DMS114 treated with DMSO at 0.1 percent for 48 hours (cell line): ENCODE results near the gene ARID3A.

Source experiments
- DNase-seq: peaks from one replicate; lab custom pipeline; 2025; ENCODE audit not compliant: unreplicated experiment; lab: John Stamatoyannopoulos, UW

Gene ARID3A

DNA sequence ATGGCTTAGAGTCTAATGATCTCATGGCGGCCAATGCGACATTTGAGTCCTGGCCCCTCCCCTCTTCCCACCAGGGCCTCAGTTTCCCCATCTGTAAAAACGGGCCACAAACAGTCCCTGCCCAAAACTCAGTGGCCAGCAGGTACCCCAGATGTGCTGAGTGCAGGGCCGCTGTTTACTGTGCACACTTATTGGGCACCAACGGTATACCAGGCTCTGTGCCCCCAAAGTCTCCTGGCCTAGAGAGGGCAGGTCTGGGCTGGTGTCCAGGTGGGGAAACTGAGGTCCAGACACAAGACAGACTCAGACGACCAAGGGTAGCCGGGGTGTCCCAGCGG, 34.7 kb downstream of the ARID3A start:
- DNase-seq = no peak

DNA sequence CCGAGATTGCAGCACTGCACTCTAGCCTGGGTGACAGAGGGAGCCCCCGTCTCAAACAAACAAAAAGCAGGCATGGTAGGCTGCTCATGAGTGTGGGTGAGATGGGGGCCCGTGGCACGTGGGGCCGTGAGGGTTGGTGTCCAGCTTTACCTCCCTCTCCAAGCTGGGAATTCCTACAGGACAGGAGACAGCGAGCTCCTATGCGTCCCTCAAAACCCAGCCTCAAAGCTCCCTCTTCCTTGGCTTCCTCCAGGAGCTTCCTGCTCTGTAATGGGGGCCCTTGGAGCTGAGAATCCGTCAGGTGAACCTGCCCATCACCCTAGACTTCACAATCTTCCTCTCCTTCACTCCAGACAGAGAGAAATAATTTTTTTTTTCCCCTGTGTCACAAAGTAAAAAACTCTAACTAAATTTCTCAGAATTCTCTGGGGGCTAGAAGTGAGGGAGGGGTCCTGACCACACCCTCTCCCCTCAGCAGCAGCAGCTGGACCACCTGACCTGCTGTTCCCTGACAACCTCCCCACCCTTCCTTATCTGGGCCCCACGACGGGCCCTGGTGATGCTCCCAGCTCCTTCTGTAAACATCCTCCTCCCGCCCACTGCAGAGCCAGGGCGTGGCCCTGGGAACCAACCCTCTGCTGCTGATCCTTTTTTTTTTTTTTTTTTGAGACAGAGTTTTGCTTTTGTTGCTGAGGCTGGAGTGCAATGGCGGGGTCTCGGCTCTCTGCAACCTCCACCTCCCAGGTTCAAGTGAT, 36.2 kb downstream of the ARID3A start:
- no peak for DNase-seq

DNA sequence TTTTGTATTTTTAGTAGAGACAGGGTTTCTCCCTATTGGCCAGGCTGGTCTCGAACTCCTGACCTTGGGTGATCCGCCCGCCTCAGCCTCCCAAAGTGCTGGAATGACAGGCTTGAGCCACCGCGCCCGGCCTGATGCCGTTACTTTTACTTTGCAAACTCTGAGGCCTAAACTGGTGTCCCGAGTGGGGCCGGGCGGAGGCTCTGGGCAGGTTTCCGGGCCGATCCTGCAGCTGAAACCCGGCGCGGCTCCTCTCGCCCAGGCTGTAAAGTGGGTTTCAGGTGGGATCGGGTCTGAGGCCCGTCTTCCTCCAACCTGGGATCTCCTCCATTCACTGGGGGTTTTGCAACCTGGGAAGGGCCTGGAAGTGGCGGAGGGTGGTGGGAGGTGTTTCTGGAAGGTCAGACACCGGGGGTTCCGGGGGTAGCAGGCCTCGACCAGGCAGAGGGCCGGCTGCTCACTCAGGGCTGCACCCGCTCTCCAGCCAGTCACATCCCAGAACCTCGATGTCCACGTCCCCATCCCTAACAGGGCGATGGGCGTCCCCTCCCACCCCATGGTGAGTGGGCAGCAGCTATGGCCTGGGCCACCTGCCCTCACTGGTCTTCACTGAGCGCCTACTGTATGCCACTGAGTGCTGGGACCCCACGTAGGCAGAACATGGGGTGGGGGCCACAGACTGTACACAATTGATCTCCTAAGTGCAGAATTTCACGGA, 37.0 kb downstream of the ARID3A start:
- no peak for DNase-seq

DNA sequence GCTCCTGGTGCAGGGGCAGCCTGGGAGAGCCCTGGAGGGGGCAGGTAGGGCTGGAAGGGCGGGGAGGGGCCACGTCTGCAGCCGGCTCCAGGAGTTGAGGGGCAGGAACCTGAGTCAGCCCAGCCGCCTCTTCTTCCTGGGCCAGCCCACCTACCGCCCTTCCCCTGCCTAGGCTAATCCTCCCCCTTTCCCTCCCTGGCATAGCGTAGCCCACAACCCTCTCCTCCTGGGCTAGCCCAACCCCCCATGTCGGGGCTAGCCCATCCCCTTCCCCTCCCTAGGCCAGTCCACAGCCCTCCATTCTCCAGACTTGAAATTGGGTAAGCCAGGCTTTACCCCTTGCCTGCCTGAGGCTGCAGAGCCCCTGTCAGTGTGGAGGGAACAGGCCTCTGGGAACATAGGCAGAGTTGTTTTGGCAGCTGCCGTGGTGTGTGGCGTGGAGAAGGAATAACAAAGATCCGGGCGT, 37.7 kb downstream of the ARID3A start:
- DNase-seq = no peak

DNA sequence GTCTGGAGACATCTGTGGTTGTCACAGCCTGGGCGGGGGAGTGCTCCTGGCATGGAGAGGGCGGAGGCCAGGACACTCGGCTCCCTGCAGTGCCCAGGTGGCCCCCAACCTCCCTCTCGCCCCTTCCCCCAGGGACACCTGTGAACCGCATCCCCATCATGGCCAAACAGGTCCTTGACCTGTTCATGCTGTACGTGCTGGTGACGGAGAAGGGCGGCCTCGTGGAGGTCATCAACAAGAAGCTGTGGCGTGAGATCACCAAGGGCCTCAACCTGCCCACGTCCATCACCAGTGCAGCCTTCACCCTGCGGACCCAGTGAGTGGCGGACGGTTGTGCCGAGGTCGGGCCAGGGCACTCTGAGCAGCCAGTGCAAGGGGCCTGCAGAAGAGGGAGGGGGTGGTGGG, 38.3 kb downstream of the ARID3A start:
- DNase-seq = no peak

DNA sequence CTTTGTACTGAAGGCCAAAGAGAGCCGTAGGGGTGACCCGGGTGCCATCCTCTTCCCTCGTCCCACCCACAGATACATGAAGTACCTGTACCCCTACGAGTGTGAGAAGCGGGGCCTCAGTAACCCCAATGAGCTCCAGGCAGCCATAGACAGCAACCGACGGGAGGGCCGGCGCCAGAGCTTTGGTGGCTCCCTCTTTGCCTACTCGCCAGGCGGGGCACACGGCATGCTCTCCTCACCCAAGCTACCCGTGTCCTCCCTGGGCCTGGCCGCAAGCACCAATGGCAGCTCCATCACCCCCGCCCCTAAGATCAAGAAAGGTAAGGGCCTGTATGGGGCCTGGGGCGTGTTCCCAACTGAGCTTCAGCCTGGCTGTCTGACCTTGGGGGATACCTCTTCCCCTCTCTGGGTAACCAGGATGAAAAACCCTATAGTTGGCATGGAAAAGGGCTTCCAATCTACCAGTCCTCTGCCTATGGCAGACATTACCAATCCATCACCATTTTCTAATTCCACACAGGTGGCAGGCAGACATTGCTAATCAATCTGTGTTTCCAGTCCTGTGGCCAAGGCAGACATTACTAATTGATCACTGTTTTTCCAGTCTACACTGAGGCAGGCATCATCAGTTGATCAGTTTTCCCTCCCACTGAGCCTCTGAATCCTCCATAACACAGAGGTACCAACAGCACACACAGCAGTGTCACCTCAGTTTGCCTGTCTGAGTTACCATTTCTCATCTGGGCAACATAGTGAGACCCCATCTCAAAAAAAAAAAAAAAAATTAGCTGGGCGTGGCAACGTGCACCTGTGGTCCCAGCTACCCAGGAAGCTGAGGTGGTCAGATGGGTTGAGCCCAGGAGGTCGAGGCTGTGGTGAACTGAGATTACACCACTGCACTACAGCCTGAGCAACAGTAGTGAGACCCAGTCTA, 39.2 kb downstream of the ARID3A start:
- peak; percentile 13 for DNase-seq

DNA sequence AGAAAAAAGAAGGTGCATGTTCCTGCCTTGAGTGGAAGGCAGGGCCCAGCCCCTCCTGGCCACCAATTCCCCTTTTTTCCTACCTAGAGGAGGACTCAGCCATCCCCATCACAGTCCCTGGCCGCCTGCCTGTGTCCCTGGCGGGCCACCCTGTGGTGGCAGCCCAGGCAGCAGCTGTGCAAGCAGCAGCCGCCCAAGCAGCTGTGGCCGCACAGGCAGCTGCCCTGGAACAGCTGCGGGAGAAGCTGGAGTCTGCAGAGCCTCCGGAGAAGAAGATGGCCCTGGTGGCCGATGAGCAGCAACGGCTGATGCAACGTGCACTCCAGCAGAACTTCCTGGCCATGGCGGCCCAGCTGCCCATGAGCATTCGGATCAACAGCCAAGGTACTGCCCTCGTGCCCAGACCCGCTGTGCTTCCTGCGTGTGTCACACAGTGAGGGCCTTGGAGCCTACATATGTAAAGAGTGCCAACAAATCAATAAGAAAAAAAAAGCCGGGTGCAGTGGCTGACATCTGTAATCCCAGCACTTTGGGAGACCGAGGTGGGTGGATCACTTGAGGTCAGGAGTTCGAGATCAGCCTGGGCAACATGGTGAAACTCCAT, 40.8 kb downstream of the ARID3A start:
- DNase-seq = no peak

DNA sequence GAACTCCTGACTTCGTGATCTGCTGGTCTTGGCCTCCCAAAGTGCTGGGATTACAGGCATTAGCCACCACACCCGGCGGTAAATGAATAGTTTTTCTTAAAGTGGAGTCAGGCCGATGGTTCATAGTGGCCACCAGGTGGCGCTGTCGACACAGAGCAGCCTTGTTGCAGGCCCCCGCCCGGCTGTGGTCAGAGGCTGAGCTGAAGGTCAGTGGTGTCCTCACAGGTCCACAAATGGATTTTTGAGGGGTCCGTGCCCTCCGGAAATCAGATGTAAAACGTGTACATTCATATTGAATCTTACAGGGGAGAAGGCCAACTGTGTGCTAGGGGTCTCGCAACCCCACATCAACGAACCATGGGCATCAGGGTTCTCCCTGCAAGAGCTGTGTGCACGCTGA, 44.9 kb downstream of the ARID3A start:
- DNase-seq = no peak

DNA sequence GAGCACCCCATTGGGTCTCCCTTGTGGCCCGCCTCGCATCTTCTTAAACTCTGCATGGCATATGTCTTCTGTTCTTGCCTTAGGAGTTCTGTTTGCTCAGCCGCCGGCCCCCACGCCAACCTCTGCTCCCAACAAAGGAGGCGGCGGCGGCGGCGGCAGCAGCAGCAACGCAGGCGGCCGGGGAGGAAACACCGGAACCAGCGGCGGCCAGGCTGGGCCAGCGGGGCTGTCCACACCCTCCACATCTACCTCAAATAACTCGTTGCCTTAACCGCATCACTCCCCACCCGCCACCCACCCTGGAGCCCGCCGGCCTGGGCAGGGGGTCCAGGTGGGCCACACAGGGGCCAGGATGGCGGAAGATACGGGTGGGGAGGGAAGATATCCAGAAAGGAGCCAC, 46.0 kb downstream of the ARID3A start:
- DNase-seq = no peak

DNA sequence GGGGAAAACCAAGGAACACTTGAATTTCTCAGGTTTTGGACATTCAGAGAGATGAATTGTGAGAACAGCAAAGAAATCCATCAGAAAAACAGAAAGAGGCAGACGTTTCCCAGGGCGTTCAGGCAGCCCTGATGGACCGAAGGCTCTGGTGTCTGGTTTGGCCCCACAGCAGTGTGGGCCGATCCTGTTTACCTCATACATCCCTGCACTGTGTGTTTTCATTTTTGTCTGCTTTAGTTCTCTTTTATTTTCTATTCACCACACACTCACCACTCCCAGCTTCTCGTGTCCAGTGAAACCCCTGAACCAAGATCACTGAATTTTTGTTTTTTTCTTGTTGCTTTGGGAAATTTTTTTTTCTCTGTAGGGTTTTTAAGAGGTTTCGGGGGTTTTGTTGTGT, 46.4 kb downstream of the ARID3A start:
- no peak for DNase-seq

DNA sequence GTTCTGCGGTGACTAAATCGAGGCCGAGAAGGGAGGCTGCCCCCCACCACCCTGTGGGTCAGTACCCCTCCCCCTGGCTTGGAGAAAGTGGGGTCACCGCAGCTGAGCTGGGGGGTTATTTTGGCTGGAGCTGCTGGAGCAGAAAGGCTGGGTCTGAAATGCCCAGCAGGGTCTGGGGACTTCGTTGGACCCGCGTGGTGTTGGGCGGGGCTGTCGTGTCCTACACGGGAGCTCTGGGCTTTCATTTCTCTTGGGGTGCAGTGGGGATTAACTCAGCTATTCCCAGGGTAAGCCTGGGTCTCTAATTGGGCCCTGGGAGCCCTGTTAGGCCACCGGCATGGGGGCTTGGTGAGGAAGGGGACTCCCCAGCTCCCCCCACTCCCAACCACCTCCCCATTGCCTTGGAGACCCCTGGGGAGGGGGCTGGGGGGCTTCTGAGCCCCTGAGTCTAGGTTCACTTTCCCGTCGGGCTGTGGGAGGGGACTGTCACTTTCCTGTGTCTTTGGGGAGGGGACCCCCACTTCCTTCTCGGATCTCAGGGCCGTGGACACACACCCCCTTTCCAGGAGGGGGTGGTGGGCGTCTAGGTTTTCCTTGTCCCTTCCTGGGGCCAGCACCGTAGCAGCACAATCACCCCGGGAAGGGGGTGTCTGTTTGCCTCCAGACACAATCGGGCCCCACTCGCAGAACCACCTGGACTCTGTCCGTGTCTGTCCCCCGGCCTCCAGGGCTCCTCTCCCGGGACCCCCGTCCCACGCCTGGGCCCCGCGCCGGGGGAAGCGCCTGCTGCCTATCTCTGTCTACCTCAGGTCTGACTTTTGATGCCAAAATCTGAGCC, 48.1 kb downstream of the ARID3A start:
- DNase-seq = no peak

DNA sequence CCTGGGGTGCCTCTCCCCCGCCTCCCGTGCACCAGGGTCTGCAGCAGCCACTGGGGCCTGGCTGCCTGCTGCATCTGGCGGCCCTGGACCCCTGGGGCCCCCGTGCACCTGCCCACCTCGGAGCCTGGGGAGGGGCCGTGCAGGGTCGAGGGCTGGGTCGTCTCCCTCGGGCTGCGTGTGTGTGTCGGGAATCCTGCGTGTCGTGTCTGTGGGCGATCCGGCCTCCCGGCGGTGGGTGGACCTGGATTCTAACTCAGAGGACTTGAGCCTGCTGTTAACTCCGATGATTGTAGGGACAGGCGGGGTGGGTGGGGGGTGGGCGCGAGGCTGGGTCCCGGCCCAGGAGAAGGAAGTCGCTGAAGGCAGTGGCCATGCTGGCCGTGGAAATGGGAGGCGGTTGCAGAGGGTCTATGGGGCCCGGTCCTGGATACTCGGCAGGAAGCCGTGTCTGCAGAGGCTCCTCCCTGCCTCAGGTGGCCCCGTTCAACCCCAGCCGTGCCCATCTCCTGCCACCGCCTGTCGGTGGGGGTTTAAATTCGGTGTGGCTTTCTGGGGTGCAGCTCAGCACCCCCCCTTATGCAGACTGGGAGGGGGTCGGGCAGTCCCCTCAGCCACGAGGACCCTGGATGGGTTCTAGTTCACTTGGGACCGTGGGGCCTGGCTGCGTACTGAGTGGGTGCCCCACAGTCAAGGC, 48.9 kb downstream of the ARID3A start:
- no peak for DNase-seq

DNA sequence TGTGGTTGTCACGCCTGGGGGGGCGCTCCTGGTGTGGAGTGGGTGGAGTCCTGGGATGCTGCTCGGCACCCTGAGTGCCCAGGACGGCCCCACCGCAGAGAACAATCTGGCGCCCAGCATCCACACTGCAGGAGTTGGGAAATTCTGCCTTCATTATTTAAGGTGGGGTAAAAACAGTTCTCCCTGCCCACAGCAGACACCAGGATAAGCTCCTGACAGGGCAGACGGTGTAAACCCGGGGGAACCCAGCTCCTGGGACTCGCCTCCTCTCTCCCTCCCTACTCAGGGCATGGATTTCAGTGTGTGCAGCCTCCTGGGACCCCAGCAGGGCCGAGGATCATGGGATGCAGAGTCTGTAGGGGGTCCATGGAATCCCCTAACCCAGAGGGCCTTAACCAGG, 50.6 kb downstream of the ARID3A start:
- no peak for DNase-seq

DNA sequence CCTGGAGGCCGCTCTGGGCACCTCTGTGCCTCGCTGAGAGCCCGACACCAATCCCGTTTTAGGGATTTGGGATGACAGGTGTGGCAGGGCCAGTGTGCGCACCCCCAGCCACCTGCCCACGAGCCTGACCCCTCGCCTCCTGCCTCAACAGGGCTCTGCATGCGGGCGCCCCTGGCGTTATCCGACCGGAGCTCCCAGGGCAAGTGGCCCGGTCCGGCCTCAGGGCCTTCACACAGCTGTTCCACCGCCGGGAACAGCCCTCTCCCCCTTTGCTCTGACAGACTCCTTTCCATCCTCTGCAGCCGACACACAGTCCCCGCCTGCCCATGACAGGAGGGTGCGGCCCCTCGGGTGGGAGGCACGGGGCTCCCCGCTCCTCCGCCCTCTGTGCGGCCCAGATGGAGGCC, 51.2 kb downstream of the ARID3A start:
- no peak for DNase-seq

DNA sequence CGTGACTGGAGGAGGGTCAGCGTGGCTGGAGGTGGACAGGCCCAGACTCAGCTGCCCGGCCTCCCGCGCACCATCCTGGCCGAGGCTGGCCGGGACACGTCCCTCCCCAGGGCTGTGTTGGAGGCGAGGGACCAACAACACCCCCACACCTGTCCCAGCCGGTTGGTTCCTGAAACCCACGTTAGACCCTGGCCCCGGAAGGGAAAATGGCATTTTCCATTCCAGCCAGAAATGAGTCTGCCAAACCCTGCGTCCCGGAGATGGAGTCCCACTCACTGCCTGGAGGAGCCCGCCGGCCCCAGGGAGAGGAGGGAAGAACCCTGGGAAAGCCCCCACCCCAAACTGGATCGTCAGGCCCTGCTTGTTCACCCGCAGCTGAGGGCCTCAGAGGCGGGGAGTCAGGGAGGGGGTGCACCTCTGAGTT, 53.5 kb downstream of the ARID3A start:
- no peak for DNase-seq

DNA sequence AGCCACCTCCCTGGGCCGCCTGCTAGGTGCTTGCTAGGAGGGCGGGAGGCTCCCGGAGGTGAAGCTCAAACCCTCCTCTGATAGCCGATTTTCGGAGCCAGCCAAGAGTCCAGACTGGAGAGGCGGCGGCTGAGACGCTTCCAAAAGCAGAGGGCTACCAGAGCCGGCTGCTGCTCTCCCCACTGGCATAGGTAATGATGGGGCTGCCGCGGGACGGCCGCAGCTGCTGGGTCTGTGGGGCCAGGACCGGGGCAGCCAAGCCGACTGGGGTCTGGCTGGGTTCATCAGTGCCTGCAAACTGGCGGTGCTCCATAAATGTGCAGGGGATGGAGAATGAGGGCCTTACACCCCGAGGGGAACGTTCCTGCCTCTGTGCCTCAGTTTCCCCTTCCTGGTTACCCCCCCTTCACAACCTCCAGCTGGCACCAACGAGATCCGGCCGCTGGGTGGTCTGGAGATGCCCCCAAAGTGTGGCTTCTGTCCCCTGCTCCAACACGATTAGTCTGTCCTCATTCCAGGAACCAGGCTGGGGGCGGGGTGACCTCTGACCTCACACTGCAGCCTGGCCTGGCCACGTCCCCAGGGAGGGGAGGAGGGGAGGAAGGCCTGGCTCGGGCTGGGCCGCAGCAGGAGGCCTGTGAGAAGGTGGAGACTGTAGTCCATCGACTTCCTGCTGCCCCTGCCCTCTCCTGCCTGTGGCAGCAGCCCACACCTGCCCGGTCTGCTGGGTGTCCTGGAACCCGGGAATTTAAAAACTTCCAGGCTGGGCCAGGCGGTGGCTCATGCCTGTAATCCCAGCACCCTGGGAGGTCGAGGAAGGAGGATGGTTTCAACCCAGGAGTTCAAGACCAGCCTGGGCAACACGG, 54.5 kb downstream of the ARID3A start:
- DNase-seq = no peak

DNA sequence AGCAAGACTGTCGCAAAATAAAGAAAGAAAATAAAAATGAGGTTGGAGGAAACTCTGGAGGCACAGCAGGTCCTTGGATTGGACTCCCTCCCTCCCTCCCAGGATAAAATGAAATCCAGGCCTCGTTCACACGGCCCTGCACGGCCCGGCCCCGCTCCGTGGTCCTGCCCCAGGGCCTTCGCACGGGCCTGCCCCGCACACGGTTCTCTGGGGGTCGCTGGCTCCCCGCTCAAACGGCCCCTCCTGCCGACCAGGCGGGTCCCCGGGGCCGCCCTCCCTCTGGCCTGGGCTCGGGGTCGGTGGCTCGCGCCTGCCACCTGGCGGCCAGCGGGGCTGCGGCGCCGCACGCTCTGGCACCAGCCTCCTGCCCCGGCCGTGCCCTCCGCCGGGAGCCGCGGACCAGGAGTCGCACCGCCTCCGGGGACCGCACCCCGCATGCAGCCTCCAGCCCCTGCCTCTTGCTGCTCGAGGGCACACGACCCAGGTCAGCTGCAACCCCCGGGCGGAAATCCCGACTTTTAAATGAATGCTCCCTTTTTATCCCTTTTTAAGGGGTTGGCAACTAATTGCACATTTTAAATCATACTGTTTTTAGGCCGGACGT, 56.8 kb downstream of the ARID3A start:
- DNase-seq = peak; percentile 18
